ENCODE measurements around the gene IL12RB2. TPM values are rescaled to one million over a fixed set of nuclear protein-coding genes. Genes with fewer than 3 reads are reported as not detected.

IL12RB2 gene
- total RNA-seq, 1 donor from 2014 or later: not detected

DNA sequence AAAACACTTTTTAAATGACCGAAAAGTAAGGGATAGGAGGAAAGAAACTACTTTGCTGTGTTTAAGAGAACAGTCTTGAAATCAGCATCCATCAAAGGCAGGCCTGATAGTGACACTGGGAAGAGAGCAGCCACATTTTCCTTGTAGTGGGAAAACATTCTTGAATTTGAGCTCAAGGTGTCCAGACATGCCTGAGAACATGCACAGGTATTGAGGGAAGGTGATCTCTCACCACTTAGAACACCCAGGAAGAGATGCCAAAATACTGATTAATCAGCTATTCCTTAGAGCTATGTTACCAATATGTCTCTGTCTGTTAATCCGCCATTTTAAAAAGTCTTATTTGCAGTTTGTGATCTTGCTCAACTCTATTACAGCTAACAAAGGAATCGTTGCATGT is 25.9 kb downstream of the IL12RB2 start:
- intact Hi-C loops (cut with DNase I): no loop called here
- Histone ChIP-seq H3K36me3 (no peaks in the 10 kb centered on the region), H3K9me3 (no peaks in the 10 kb centered on the region), H3K4me3 (no peak overlapping the region), H3K27ac (no peak overlapping the region), H3K27me3 (no peaks in the 10 kb centered on the region), H3K4me1 (no peaks in the 10 kb centered on the region)
- TF ChIP-seq, protein P1, sequence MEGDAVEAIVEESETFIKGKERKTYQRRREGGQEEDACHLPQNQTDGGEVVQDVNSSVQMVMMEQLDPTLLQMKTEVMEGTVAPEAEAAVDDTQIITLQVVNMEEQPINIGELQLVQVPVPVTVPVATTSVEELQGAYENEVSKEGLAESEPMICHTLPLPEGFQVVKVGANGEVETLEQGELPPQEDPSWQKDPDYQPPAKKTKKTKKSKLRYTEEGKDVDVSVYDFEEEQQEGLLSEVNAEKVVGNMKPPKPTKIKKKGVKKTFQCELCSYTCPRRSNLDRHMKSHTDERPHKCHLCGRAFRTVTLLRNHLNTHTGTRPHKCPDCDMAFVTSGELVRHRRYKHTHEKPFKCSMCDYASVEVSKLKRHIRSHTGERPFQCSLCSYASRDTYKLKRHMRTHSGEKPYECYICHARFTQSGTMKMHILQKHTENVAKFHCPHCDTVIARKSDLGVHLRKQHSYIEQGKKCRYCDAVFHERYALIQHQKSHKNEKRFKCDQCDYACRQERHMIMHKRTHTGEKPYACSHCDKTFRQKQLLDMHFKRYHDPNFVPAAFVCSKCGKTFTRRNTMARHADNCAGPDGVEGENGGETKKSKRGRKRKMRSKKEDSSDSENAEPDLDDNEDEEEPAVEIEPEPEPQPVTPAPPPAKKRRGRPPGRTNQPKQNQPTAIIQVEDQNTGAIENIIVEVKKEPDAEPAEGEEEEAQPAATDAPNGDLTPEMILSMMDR (IDR thresholded peaks at IDR 0.05): no peak
- DNase-seq (ENCODE audit: low spot score in 2 of 2): no peak

DNA sequence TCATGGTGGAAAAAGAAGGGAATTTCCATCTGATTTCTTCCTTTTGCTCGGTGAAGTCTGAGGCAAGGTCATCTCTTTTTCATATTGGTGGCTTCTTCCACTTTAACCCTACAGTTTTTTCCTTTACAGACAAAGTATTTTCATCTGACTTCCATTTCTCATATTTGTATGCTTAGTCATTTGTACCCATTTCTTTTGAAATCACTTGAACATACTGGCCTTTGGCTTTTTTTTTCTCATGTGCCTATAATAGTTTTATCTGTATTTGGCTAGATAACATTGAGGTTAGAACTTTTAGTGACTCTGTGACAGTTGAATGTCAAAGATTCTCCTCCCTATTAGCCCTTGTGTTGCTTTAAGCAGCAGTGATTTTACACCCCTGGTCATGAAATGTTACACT is 27.7 kb downstream of the IL12RB2 start:
- H3K4me3 ChIP-seq: no peak overlapping the region
- TF ChIP-seq, protein P1 (IDR thresholded peaks at IDR 0.05): no peak
- no peaks in the 10 kb centered on the region for H3K4me1 ChIP-seq
- no peaks in the 10 kb centered on the region for H3K36me3 ChIP-seq
- H3K27ac ChIP-seq: no peak overlapping the region
- H3K27me3 ChIP-seq: no peaks in the 10 kb centered on the region
- DNase-seq (ENCODE audit: low spot score in 2 of 2): no peak
- intact Hi-C loops (cut with DNase I): no loop called here
- no peaks in the 10 kb centered on the region for H3K9me3 ChIP-seq

DNA sequence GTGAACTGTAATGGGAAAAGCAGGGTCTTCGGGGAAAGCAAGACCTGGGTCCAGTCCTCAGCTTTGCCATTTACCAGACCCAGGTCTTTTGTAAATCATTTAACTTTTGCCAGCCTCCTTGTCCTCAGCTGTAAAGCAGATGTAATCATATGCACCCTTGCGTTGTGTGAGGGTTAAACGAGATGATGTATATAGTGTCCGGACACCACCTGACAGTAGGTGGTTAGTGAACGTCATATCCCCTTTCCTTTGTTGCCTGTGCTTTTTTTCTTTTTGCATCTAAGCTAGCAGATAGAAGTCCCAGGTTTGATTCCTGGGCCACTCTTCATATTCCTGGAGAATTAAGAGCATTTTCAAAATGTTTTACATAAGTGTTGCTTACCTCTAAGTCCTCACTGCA is 28.5 kb downstream of the IL12RB2 start:
- no peak for DNase-seq (ENCODE audit: low spot score in 2 of 2)

DNA sequence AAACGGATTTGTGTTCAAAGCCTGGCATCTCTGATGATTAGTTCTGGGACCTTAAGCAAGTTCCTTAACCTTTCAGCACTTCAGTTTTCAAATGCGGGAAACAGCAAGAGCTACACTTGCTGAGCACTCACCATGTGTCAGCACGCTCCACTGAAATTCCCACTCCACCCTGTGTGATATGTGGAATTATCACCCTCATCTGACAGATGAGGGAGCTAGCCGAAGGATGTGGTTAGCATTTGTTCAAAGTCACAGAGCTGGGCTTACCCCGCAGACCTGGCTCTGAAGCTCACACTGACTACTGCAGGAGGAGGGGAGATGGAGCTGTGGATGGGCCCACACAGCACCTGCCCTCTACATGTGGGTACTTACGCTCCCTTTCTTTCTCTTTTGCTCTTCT is 29.1 kb downstream of the IL12RB2 start:
- TF ChIP-seq, protein P1 (IDR thresholded peaks at IDR 0.05): no peak
- Histone ChIP-seq H3K27me3 (no peaks in the 10 kb centered on the region), H3K36me3 (no peaks in the 10 kb centered on the region), H3K9me3 (no peaks in the 10 kb centered on the region), H3K4me1 (no peaks in the 10 kb centered on the region), H3K4me3 (no peak overlapping the region), H3K27ac (no peak overlapping the region)
- intact Hi-C loops (cut with DNase I): no loop called here
- DNase-seq (ENCODE audit: low spot score in 2 of 2): no peak

More for the DNA sequence above, 28.5 kb downstream of the IL12RB2 start:
- H3K36me3 ChIP-seq: no peaks in the 10 kb centered on the region
- TF ChIP-seq, protein P1 (IDR thresholded peaks at IDR 0.05): no peak
- no peaks in the 10 kb centered on the region for H3K9me3 ChIP-seq
- H3K4me3 ChIP-seq: no peak overlapping the region
- intact Hi-C loops (cut with DNase I): no loop called here
- H3K27ac ChIP-seq: no peak overlapping the region
- no peaks in the 10 kb centered on the region for H3K4me1 ChIP-seq
- H3K27me3 ChIP-seq: no peaks in the 10 kb centered on the region

DNA sequence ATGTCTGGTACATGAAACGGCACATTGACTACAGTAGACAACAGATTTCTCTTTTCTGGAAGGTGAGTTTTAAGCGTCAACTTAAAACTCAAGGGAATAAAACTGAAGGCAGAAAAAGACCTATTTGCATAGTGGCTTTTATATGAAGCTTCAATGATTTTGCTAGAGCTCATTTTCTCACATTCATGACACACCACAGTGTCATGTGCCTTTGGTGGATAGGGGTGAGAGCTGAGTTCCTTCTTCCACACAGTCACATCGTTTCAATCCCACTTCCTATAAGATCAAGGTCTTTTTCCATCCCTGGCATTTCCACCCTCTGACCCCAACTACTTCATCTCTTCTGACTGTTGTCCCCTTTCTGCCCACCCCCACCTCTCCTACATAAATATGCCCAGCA is 31.0 kb downstream of the IL12RB2 start:
- DNase-seq (ENCODE audit: low spot score in 2 of 2): no peak
- no peaks in the 10 kb centered on the region for H3K36me3 ChIP-seq
- TF ChIP-seq, protein P1 (IDR thresholded peaks at IDR 0.05): no peak
- intact Hi-C loops (cut with DNase I): no loop called here
- H3K27me3 ChIP-seq: no peaks in the 10 kb centered on the region
- H3K4me3 ChIP-seq: no peak overlapping the region
- no peaks in the 10 kb centered on the region for H3K4me1 ChIP-seq
- H3K9me3 ChIP-seq: no peaks in the 10 kb centered on the region
- H3K27ac ChIP-seq: no peak overlapping the region
